Tibial nerve (tissue), 4 donors: Measurements from ENCODE around the gene PERP. TPM values are rescaled to one million over a fixed set of nuclear protein-coding genes. Genes with fewer than 3 reads are reported as not detected.

Source experiments
- DNase-seq, 2 donors: peaks; one replicate each; pipeline ENCODE4 v3.0.0-alpha.2; 2019; ENCODE audit warnings: low spot score in 2 of 2
- H3K27ac ChIP-seq, 4 donors: fragments of 200-600 bp; sonication (generic) in 3 of 4; one replicate each; pipeline ENCODE4 v1.5.1; 2017 to 2019; ENCODE audit warnings: mild to moderate bottlenecking in 1 of 4
- H3K27me3 ChIP-seq, 2 donors: fragments of 200-600 bp; sonication (generic) in 1 of 2; one replicate each; pipeline versions ENCODE4 v1.5.1 to v1.6.0; 2017 to 2019
- H3K36me3 ChIP-seq, 3 donors: fragments of 200-600 bp; sonication (generic); one replicate each; pipeline ENCODE4 v1.5.1; 2018 to 2019
- H3K4me1 ChIP-seq, 4 donors: fragments of 200-600 bp; sonication (generic) in 3 of 4; one replicate each; pipeline ENCODE4 v1.5.1; 2017 to 2019
- H3K4me3 ChIP-seq, 4 donors: fragments of 200-600 bp; sonication (generic) in 3 of 4; one replicate each; pipeline ENCODE4 v1.5.1; 2017 to 2019; ENCODE audit warnings: mild to moderate bottlenecking in 1 of 4, moderate library complexity in 1 of 4
- H3K9me3 ChIP-seq, 4 donors: fragments of 200-600 bp; sonication (generic) in 3 of 4; one replicate each; pipeline ENCODE4 v1.5.1; 2017 to 2019
- CTCF ChIP-seq, 5 experiments: fragments of 200-600 bp in 3 of 5; fragments of 450-650 bp in 2 of 5; sonication (generic) in 3 of 5; IDR thresholded peaks; one replicate each; pipeline ENCODE4 v1.5.1; 2016 to 2019; ENCODE audit warnings: antibody characterized with exemption in 5 of 5, mild to moderate bottlenecking in 3 of 5, moderate library complexity in 2 of 5
- EP300 ChIP-seq, 2 donors: sonication (generic); formaldehyde crosslinking; IDR thresholded peaks; one replicate each; pipeline ENCODE4 v1.6.1; 2017; ENCODE audit warnings: antibody characterized with exemption in 2 of 2, mild to moderate bottlenecking in 1 of 2
- POLR2A ChIP-seq, 2 donors: fragments of 450-650 bp; IDR thresholded peaks; one replicate each; pipeline ENCODE4 v1.6.1; 2017; ENCODE audit warnings: antibody characterized with exemption in 2 of 2, mild to moderate bottlenecking in 2 of 2, moderate library complexity in 2 of 2
- WGBS, 2 donors: methylation state at CpG; one replicate each; pipeline ENCODE4 v1.1.5; 2018; 5-methylcytosine and 5-hydroxymethylcytosine counted together
- total RNA-seq, 4 donors: library from RNA; depleted of rRNA; stranded (reverse); fragments of >200 nt; gene quantifications; one replicate each; pipeline ENCODE4 v1.1.0, GENCODE V29; 2016

PERP gene
- total RNA-seq, 4 donors from 2014 or later = 15.3 to 29.1 (median 27.7) TPM

- Histone ChIP-seq H3K9me3 (no peaks in the 10 kb centered on the region), H3K27ac (peak overlapping the region in 1 of 4 donors; percentile 84), H3K36me3 (no peaks in the 10 kb centered on the region), H3K4me3 (no peak overlapping the region), H3K27me3 (peaks cover 0 to 11% of the 10 kb centered on the region in 2 donors), H3K4me1 (peaks cover 0 to 36% (median 4%) of the 10 kb centered on the region in 4 donors)
- DNase-seq = no peak
- WGBS, 2 donors = 83 to 84% methylated on average over 5 of the region's 5 CpGs
- TF ChIP-seq CTCF (IDR thresholded peaks at IDR 0.05) (no peak), POLR2A (IDR thresholded peaks at IDR 0.05) (no peak), EP300 (IDR thresholded peaks at IDR 0.05) (no peak)
Observed at GRCh38 chr6:138105446-138105845, 1.8 kb downstream of the PERP start.

- H3K4me3 ChIP-seq = no peak overlapping the region
- TF ChIP-seq EP300 (IDR thresholded peaks at IDR 0.05) = no peak
- no peak for TF ChIP-seq POLR2A (IDR thresholded peaks at IDR 0.05)
- TF ChIP-seq CTCF (IDR thresholded peaks at IDR 0.05) = no peak
Observed at GRCh38 chr6:138104618-138105213, 2.5 kb downstream of the PERP start.

GRCh38 chr6:138103871-138104270 is 3.3 kb downstream of the PERP start:
- Histone ChIP-seq H3K36me3 (no peaks in the 10 kb centered on the region), H3K9me3 (no peaks in the 10 kb centered on the region), H3K4me3 (no peak overlapping the region), H3K27me3 (peaks cover 0 to 11% of the 10 kb centered on the region in 2 donors), H3K27ac (no peak overlapping the region), H3K4me1 (peaks cover 0 to 30% (median 4%) of the 10 kb centered on the region in 4 donors)
- TF ChIP-seq POLR2A (IDR thresholded peaks at IDR 0.05) (no peak), CTCF (IDR thresholded peaks at IDR 0.05) (no peak), EP300 (IDR thresholded peaks at IDR 0.05) (no peak)
- DNase-seq = no peak
- WGBS, 2 donors = 75 to 78% methylated on average over 5 of the region's 5 CpGs

More at GRCh38 chr6:138104618-138105213, 2.5 kb downstream of the PERP start:
- no peak for DNase-seq
- Histone ChIP-seq H3K36me3 (no peaks in the 10 kb centered on the region), H3K27me3 (peaks cover 0 to 11% of the 10 kb centered on the region in 2 donors), H3K4me1 (peaks cover 0 to 36% (median 4%) of the 10 kb centered on the region in 4 donors), H3K9me3 (no peaks in the 10 kb centered on the region), H3K27ac (no peak overlapping the region)
- WGBS, 2 donors = 72 to 79% methylated on average over 10 of the region's 10 CpGs

GRCh38 chr6:138101946-138102731 is 5.1 kb downstream of the PERP start:
- Histone ChIP-seq H3K27me3 (peaks cover 0 to 4% of the 10 kb centered on the region in 2 donors), H3K27ac (no peak overlapping the region), H3K4me1 (peaks cover 0 to 15% (median 2%) of the 10 kb centered on the region in 4 donors), H3K4me3 (no peak overlapping the region), H3K36me3 (no peaks in the 10 kb centered on the region), H3K9me3 (no peaks in the 10 kb centered on the region)
- no peak for DNase-seq
- no peak for TF ChIP-seq POLR2A (IDR thresholded peaks at IDR 0.05)
- no peak for TF ChIP-seq CTCF (IDR thresholded peaks at IDR 0.05)
- TF ChIP-seq EP300 (IDR thresholded peaks at IDR 0.05) = no peak
- 63 to 67% methylated on average over 10 of the region's 10 CpGs for WGBS, 2 donors

GRCh38 chr6:138099832-138100231 is 7.4 kb downstream of the PERP start:
- 52 to 61% methylated on average over 5 of the region's 5 CpGs for WGBS, 2 donors
- H3K27me3 ChIP-seq = no peaks in the 10 kb centered on the region

More at GRCh38 chr6:138099832-138100231, 7.4 kb downstream of the PERP start:
- peak overlapping the region in 2 of 4 donors; percentile 38 to 46 for H3K27ac ChIP-seq
- DNase-seq = no peak
- H3K36me3 ChIP-seq = peaks cover 0 to 14% (median 0%) of the 10 kb centered on the region in 3 donors
- no peaks in the 10 kb centered on the region for H3K9me3 ChIP-seq
- TF ChIP-seq CTCF (IDR thresholded peaks at IDR 0.05) (no peak), EP300 (IDR thresholded peaks at IDR 0.05) (peak in 1 of 2 donors; percentile 35)
- H3K4me3 ChIP-seq = no peak overlapping the region
- no peaks in the 10 kb centered on the region for H3K4me1 ChIP-seq
